GM21381 (cell line): ENCODE measurements around the gene ZDHHC21.
"Not testable (repeated sequence)": the region's sequence is repeated elsewhere in the genome, so short reads cannot be mapped to it uniquely, and the experiment has no call there.

Experiments
- ATAC-seq: cut with Tn5 transposase; IDR thresholded peaks from one replicate; pipeline ENCODE4 v1.9.1; 2021; ENCODE audit warnings: mild to moderate bottlenecking, moderate library complexity; ENCODE audit not compliant: unreplicated experiment

ZDHHC21 gene

GRCh38 chr9:14686168-14686567 lies 7.1 kb downstream of the ZDHHC21 start:
- ATAC-seq, result no peak

DNA sequence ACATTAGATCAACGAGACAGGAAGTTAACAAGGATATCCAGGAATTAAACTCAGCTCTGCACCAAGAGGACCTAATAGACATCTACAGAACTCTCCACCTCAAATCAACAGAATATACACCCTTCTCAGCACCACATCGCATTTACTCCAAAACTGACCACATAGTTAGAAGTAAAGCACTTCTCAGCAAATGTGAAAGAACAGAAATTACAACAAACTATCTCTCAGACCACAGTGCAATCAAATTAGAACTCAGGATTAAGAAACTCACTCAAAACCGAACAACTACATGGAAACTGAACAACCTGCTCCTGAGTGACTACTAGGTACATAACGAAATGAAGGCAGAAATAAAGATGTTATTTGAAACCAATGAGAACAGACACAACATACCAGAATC lies 10.6 kb downstream of the ZDHHC21 start:
- not testable (repeated sequence) for ATAC-seq

DNA sequence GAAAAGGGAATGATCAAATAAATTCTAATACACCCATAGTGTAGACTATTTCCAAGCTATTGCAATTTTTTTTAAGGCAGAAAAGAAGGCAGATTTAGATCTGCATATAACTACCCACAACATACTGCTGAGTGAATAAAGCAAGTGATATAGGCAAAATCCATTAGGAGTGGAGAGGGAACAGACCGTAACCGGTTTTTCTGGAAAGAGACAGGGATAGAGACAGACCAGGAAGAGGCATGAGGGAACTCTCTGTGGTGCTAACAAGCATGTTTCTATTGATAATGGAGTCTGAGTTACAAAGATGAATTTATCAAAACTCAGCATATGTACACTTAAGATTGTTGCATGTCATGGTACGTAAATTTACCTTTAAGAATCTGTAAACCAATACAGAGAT lies 14.5 kb downstream of the ZDHHC21 start:
- no peak for ATAC-seq

- ATAC-seq, result no peak
Observed at GRCh38 chr9:14677872-14678271, 15.4 kb downstream of the ZDHHC21 start.

GRCh38 chr9:14677396-14677795 lies 15.8 kb downstream of the ZDHHC21 start:
- ATAC-seq, result no peak

DNA sequence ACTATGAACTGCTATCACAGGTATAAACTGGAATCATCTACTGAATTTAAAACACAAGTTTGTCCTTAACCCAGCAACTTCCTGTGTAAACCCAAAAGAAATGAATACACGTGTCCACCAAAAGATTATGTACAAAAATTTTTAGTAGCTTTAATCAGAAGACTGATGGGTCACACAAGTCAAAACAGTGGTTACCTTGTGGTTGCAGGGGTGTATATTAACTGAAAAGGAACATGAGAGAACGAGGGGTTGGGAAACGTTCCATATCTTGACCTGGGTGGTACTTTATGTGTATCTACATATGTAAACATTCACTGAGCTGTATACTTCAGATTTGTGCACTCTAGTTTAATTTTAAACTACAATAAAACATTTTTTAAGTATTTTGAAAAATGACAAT lies 18.6 kb downstream of the ZDHHC21 start:
- ATAC-seq, result no peak

- no peak for ATAC-seq
Observed at GRCh38 chr9:14671377-14671776, 21.9 kb downstream of the ZDHHC21 start.

DNA sequence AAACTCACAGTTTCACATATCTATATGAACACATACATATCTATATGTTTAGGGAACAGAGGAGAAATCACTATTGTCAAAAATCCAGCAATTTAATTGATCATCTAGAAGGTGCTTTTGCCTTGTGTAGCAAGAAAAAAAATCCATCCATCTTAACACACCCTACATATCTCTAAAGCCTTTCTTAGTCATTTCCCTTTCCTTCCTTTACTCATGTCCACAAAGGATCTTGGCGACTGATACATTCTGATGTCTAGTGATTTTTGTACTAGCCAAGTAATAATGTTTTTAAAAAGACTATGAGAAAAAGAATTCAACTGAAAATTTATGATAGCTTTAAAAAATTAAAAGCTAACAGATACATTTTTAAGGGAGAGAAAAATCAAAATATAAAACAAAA lies 22.5 kb downstream of the ZDHHC21 start:
- ATAC-seq, result no peak

DNA sequence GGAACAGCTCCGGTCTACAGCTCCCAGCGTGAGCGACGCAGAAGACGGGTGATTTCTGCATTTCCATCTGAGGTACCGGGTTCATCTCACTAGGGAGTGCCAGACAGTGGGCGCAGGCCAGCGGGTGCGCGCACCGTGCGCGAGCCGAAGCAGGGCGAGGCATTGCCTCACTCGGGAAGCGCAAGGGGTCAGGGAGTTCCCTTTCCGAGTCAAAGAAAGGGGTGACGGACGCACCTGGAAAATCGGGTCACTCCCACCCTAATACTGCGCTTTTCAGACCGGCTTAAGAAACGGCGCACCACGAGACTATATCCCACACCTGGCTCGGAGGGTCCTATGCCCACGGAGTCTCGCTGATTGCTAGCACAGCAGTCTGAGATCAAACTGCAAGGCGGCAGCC lies 29.2 kb downstream of the ZDHHC21 start:
- not testable (repeated sequence) for ATAC-seq

GRCh38 chr9:14662060-14662453 lies 31.2 kb downstream of the ZDHHC21 start:
- ATAC-seq, result no peak

GRCh38 chr9:14661421-14662059 lies 31.7 kb downstream of the ZDHHC21 start:
- no peak for ATAC-seq

GRCh38 chr9:14660721-14661120 lies 32.5 kb downstream of the ZDHHC21 start:
- no peak for ATAC-seq

DNA sequence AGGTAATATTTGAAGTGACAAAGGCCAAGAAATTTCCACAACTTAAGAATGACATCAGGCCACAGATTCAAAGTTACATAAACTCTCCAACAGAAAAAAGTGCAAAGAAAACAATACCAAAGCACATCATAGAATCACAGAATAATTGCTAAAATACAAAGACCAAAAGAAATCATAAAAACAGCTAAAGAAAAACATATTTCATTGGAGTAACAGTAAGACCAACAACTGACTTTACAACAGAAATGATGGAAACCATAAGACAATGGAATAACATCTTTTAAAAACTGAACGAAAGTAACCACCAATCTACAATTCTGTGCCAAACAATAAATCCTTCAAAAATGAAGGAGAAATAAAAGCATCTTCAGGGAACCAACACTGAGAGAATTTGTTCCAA lies 38.3 kb downstream of the ZDHHC21 start:
- no peak for ATAC-seq

DNA sequence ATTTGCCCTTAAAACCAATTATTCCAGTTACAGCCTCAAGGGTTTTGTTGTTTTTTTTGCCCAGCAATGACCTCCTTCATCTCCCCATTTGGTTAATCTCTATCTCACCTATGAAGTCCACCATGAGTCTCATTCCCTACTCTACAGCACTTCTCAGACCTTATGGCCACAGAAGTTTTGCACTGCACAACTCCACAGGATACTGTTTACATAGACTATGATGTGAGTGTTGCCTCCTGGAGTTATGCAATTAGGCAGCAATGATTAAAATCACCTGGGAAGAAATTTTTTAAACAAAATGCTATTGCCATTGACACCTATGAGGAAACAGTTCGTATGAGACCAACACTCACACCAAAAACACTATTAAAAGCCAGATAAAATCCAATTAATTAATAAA lies 39.7 kb downstream of the ZDHHC21 start:
- no peak for ATAC-seq

DNA sequence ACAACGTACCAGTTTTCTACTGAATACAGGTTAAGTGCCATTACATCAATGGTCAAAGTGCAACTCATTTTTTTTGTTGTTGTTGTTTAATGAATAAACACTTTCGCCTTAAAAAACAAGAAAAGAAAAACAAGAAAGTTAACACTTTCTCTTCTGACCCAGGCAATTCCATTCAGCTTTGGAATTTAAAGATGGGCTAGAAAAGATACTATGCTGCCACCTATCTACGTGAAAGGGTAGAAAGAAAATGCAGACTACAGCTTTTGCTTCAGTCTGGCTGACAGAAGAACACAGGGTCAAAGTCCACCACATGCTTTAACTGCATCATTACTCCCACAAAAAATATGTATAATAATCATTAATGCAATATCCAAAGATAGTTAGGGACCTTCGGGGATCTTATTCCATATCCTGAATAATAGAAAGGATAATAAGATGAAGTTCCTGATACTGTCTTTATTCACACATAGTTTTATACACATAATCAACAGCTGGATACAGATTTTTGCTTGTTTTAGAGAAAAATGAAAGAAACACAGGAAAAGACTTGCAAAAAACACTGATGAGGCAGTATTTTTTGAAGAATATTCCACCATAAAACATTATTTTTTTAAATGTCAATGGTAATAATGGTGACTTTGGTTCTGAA lies 40.4 kb downstream of the ZDHHC21 start:
- ATAC-seq, result no peak

- ATAC-seq, result no peak
Observed at GRCh38 chr9:14650596-14650995, 42.6 kb downstream of the ZDHHC21 start.

- ATAC-seq, result no peak
Observed at GRCh38 chr9:14645648-14646047, 47.6 kb downstream of the ZDHHC21 start.

GRCh38 chr9:14640967-14641366 lies 52.3 kb downstream of the ZDHHC21 start:
- no peak for ATAC-seq

DNA sequence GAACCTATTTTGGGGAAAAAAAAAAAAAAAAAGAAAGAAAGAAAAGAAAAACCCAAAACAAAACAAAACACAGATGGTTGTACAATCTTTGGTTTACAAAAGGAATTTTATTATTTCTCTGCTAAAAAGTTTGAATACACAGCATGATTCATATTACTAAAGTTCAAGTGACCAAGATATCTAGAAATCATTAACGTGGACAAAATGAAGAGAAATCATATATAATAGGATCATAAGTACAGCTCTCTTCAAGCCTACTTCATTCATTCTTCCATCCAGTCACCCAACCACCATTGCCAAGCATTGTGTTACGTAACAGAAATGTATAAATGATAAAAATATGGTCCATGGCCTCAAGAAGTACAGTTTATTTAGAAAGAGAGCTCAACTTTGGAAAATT lies 52.9 kb downstream of the ZDHHC21 start:
- no peak for ATAC-seq

GRCh38 chr9:14633906-14634565 lies 59.2 kb downstream of the ZDHHC21 start:
- no peak for ATAC-seq

DNA sequence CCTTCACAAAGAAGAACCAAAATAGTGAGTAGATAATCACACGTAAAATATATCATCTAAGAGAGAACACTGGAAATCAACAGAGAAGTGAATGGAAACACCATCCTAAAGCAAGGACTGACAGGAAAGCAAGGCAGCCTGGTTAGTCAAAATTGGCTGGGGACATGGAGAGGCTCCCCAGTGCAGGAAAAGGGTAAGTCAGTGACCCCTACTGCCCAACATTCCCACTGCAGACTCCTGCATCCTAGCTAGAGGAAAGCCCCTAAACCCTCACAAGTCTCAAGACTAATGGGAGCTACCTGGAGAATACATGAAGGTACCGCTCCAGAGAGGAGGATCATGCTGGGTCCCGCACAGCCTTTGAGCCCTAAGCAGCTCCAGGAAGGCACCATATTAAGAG lies 60.1 kb downstream of the ZDHHC21 start:
- no peak for ATAC-seq

DNA sequence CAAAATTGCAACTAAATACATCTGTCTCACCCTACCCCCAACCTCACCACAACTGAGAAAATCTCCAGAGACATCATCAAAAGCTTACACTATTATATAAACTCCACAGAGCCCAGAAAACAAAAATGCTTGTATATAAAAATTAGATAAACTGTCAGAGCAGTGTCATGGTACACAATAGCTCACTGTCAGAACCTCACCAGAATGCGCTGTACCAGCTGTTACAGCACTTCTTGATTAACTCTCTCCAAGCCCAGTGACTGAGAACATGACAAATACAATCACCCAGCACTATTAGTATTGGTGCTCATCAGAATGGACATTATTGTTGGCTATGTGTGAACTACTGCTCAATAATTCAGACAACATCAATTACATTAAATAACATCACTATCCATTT lies 65.7 kb downstream of the ZDHHC21 start:
- no peak for ATAC-seq
